Hepatocyte (in vitro differentiated cells): ENCODE measurements around the gene COPS3.

Experiments
- EZH2 ChIP-seq: fragments of 200-600 bp; sonication (generic); IDR thresholded peaks from 2 replicates; pipeline ENCODE4 v1.6.1; 2016; ENCODE audit warnings: antibody characterized with exemption, mild to moderate bottlenecking, borderline replicate concordance
- TF ChIP-seq, protein P1 (sequence below): fragments of 200-600 bp; sonication (generic); IDR thresholded peaks from 2 replicates; pipeline ENCODE4 v1.5.1; 2016; ENCODE audit warnings: antibody characterized with exemption, mild to moderate bottlenecking; ENCODE audit not compliant: poor library complexity

DNA sequence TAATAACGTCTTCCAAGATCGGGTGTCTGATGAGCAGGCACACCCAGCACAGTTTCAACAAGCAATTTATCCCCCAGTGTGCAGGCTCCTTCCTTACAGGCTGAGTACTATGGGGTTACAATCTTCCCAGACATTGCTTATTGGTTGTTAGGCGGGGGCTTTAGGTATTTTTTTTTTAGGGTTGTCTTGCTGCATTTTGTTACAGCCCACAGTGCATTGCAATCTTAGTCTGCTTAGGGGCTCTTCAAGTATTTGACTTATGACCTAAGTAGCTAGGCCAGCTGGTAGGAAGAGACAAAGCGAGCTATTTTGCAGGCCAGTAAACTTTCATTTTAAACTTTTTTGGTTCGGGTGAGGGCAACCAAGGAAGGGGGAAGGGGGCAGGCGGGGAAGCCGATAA lies 80.7 kb downstream of the COPS3 start:
- no peak for TF ChIP-seq EZH2
- TF ChIP-seq, protein P1, sequence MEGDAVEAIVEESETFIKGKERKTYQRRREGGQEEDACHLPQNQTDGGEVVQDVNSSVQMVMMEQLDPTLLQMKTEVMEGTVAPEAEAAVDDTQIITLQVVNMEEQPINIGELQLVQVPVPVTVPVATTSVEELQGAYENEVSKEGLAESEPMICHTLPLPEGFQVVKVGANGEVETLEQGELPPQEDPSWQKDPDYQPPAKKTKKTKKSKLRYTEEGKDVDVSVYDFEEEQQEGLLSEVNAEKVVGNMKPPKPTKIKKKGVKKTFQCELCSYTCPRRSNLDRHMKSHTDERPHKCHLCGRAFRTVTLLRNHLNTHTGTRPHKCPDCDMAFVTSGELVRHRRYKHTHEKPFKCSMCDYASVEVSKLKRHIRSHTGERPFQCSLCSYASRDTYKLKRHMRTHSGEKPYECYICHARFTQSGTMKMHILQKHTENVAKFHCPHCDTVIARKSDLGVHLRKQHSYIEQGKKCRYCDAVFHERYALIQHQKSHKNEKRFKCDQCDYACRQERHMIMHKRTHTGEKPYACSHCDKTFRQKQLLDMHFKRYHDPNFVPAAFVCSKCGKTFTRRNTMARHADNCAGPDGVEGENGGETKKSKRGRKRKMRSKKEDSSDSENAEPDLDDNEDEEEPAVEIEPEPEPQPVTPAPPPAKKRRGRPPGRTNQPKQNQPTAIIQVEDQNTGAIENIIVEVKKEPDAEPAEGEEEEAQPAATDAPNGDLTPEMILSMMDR: no peak
